Measurements from ENCODE around the gene FOXJ2. TPM values are rescaled to one million over a fixed set of nuclear protein-coding genes. Genes with fewer than 3 reads are reported as not detected.

FOXJ2 gene
- total RNA-seq, 1 experiment from 2014 or later: 13.9 TPM

DNA sequence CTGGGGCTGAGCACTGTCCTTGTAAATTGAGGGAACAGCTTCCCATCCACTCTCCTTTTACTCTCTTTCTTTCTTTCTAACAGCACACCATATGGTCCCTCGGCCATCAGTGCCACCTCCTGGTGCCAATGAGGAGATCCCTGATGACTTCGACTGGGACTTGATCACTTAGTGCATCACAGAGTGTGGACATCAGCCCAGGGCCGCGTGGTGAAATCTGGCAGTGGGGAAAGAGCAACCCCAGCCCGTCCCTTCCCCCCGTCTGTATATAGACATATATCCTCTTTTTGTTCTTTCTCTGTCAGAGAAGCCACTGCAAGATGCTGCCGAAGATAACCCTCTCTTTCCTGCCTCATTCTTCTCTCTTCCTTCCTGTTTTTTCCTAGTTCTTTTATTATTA is 20.2 kb downstream of the FOXJ2 start:
- Histone ChIP-seq H3K4me1 (ENCODE audit: insufficient read depth, low read length, poor library complexity, severe bottlenecking) (no peaks in the 10 kb centered on the region), H3K27ac (ENCODE audit: low read depth, low read length, poor library complexity, severe bottlenecking) (no peak overlapping the region), H3K4me3 (ENCODE audit: low read depth, low read length, poor library complexity, severe bottlenecking) (no peak overlapping the region), H3K9me3 (ENCODE audit: low read depth, low read length, poor library complexity, severe bottlenecking) (no peaks in the 10 kb centered on the region), H3K27me3 (replicated peaks; ENCODE audit: insufficient read depth, low read depth, low read length, poor library complexity) (no peaks in the 10 kb centered on the region), H3K36me3 (ENCODE audit: insufficient read depth, low read length, poor library complexity, severe bottlenecking) (peaks cover 35% of the 10 kb centered on the region)
- TF ChIP-seq, protein P1, sequence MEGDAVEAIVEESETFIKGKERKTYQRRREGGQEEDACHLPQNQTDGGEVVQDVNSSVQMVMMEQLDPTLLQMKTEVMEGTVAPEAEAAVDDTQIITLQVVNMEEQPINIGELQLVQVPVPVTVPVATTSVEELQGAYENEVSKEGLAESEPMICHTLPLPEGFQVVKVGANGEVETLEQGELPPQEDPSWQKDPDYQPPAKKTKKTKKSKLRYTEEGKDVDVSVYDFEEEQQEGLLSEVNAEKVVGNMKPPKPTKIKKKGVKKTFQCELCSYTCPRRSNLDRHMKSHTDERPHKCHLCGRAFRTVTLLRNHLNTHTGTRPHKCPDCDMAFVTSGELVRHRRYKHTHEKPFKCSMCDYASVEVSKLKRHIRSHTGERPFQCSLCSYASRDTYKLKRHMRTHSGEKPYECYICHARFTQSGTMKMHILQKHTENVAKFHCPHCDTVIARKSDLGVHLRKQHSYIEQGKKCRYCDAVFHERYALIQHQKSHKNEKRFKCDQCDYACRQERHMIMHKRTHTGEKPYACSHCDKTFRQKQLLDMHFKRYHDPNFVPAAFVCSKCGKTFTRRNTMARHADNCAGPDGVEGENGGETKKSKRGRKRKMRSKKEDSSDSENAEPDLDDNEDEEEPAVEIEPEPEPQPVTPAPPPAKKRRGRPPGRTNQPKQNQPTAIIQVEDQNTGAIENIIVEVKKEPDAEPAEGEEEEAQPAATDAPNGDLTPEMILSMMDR (conservative IDR thresholded peaks at IDR 0.05; ENCODE audit: low read depth, low read length): no peak
- TF ChIP-seq EZH2 (IDR thresholded peaks at IDR 0.05; ENCODE audit: borderline replicate concordance, low read depth, low read length, poor library complexity, severe bottlenecking): no peak
- POLR2A ChIA-PET (ENCODE audit: low non-redundant PET): no interaction called here
- CTCF ChIA-PET: no interaction called here
- no peak for DNase-seq (ENCODE audit: low spot score)
- intact Hi-C loops (cut with micrococcal nuclease; ENCODE audit: unreplicated experiment): no loop called here
- no TSS peak for BruUV-seq (replicated peaks)

DNA sequence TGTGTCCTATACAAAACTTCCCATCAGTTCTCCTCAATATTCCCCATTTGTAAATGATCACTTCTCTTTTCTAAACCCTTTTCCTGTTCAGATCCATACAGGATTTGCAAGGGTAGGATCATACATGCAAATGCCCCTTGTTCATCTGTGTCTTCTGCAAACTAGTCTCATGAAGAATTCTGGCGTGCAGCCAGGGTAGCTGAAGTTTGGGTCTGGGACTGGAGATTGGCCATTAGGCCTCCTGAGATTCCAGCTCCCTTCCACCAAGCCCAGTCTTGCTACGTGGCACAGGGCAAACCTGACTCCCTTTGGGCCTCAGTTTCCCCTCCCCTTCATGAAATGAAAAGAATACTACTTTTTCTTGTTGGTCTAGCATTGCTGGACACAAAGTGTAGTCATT is 22.3 kb downstream of the FOXJ2 start:
- intact Hi-C loops (cut with micrococcal nuclease; ENCODE audit: unreplicated experiment): no loop called here
- ChIA-PET POLR2A (ENCODE audit: low non-redundant PET) (no interaction called here), CTCF (no interaction called here)
- Histone ChIP-seq H3K4me3 (ENCODE audit: low read depth, low read length, poor library complexity, severe bottlenecking) (no peak overlapping the region), H3K27me3 (replicated peaks; ENCODE audit: insufficient read depth, low read depth, low read length, poor library complexity) (no peaks in the 10 kb centered on the region), H3K4me1 (ENCODE audit: insufficient read depth, low read length, poor library complexity, severe bottlenecking) (no peaks in the 10 kb centered on the region), H3K36me3 (ENCODE audit: insufficient read depth, low read length, poor library complexity, severe bottlenecking) (peaks cover 17% of the 10 kb centered on the region), H3K27ac (ENCODE audit: low read depth, low read length, poor library complexity, severe bottlenecking) (no peak overlapping the region), H3K9me3 (ENCODE audit: low read depth, low read length, poor library complexity, severe bottlenecking) (no peaks in the 10 kb centered on the region)
- no TSS peak for BruUV-seq (replicated peaks)
- TF ChIP-seq, protein P1 (conservative IDR thresholded peaks at IDR 0.05; ENCODE audit: low read depth, low read length): no peak
- TF ChIP-seq EZH2 (IDR thresholded peaks at IDR 0.05; ENCODE audit: borderline replicate concordance, low read depth, low read length, poor library complexity, severe bottlenecking): no peak
- no peak for DNase-seq (ENCODE audit: low spot score)

DNA sequence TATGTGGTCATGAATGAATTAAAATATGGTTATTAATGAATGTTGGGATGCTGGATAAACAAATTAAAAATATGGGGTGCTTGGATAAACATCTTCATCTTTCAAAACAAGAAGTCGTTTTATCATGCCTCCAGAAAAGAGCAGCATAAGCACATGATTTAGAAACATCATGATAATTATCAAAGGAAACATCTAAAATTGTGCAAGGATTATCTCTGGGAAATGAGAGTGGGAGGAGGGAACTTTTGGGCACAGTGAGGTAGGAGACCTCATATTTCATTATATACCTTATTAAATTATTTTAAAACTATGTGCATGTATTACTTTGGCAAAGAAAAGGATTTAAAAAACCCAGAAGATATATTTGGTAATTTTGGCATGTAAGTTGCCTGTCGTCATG is 24.8 kb downstream of the FOXJ2 start:
- Histone ChIP-seq H3K36me3 (ENCODE audit: insufficient read depth, low read length, poor library complexity, severe bottlenecking) (peaks cover 10% of the 10 kb centered on the region), H3K4me3 (ENCODE audit: low read depth, low read length, poor library complexity, severe bottlenecking) (no peak overlapping the region), H3K27ac (ENCODE audit: low read depth, low read length, poor library complexity, severe bottlenecking) (no peak overlapping the region), H3K9me3 (ENCODE audit: low read depth, low read length, poor library complexity, severe bottlenecking) (no peaks in the 10 kb centered on the region), H3K4me1 (ENCODE audit: insufficient read depth, low read length, poor library complexity, severe bottlenecking) (no peaks in the 10 kb centered on the region), H3K27me3 (replicated peaks; ENCODE audit: insufficient read depth, low read depth, low read length, poor library complexity) (no peaks in the 10 kb centered on the region)
- ChIA-PET POLR2A (ENCODE audit: low non-redundant PET) (no interaction called here), CTCF (no interaction called here)
- intact Hi-C loops (cut with micrococcal nuclease; ENCODE audit: unreplicated experiment): no loop called here
- no peak for DNase-seq (ENCODE audit: low spot score)
- TF ChIP-seq, protein P1 (conservative IDR thresholded peaks at IDR 0.05; ENCODE audit: low read depth, low read length): no peak
- TF ChIP-seq EZH2 (IDR thresholded peaks at IDR 0.05; ENCODE audit: borderline replicate concordance, low read depth, low read length, poor library complexity, severe bottlenecking): no peak
- BruUV-seq (replicated peaks): no TSS peak
